Loucy (cell line): ENCODE data around the gene SETBP1.

Source experiments
- H2AFZ ChIP-seq: fragments of 200-600 bp; sonication (generic); 2 replicates; pipeline ENCODE4 v1.6.0; 2016; ENCODE audit warnings: antibody characterized with exemption, mild to moderate bottlenecking, low read length, moderate library complexity
- H3F3A ChIP-seq: fragments of 200-600 bp; 2 replicates; pipeline ENCODE4 v1.6.0; 2016; ENCODE audit warnings: antibody characterized with exemption, low read depth, mild to moderate bottlenecking
- H3K27me3 ChIP-seq: fragments of 200-600 bp; sonication (generic); 2 replicates; pipeline ENCODE4 v1.6.1; 2014; ENCODE audit warnings: low read length, mild to moderate bottlenecking; ENCODE audit not compliant: insufficient read depth, poor library complexity, severe bottlenecking
- H3K36me3 ChIP-seq: fragments of 200-600 bp; sonication (generic); 2 replicates; pipeline ENCODE4 v1.6.1; 2016; ENCODE audit warnings: low read length; ENCODE audit not compliant: insufficient read depth
- H3K4me1 ChIP-seq: fragments of 200-600 bp; sonication (generic); 2 replicates; pipeline ENCODE4 v1.5.1; 2014; ENCODE audit warnings: low read length, mild to moderate bottlenecking; ENCODE audit not compliant: insufficient read depth, poor library complexity, severe bottlenecking
- H3K4me2 ChIP-seq: fragments of 200-600 bp; sonication (generic); 2 replicates; pipeline ENCODE4 v1.6.0; 2014; ENCODE audit warnings: antibody characterized with exemption, low read length, low read depth, mild to moderate bottlenecking; ENCODE audit not compliant: poor library complexity, severe bottlenecking
- H3K4me3 ChIP-seq: fragments of 200-600 bp; sonication (generic); 2 replicates; pipeline ENCODE4 v1.5.1; 2014; ENCODE audit warnings: low read length, mild to moderate bottlenecking, mixed read lengths; ENCODE audit not compliant: poor library complexity, severe bottlenecking
- H3K79me2 ChIP-seq: fragments of 200-600 bp; sonication (generic); 2 replicates; pipeline ENCODE4 v1.6.1; 2014; ENCODE audit warnings: low read length; ENCODE audit not compliant: insufficient read depth
- H3K9ac ChIP-seq: fragments of 200-600 bp; sonication (generic); 2 replicates; pipeline ENCODE4 v1.6.0; 2014; ENCODE audit warnings: mild to moderate bottlenecking, low read depth, low read length, moderate library complexity; ENCODE audit not compliant: poor library complexity, severe bottlenecking
- H3K9me2 ChIP-seq: fragments of 200-600 bp; sonication (generic); replicated peaks from 2 replicates; pipeline ENCODE4 v1.6.1; 2016; ENCODE audit warnings: low read depth, low read length, mixed read lengths
- H3K9me3 ChIP-seq: fragments of 200-600 bp; sonication (generic); 2 replicates; pipeline ENCODE4 v1.6.1; 2014; ENCODE audit warnings: mild to moderate bottlenecking, antibody characterized with exemption, low read length, low read depth; ENCODE audit not compliant: insufficient read depth
- H4K20me1 ChIP-seq: fragments of 200-600 bp; sonication (generic); 2 replicates; pipeline ENCODE4 v1.6.0; 2014; ENCODE audit warnings: antibody characterized with exemption, low read length, mild to moderate bottlenecking; ENCODE audit not compliant: insufficient read depth, poor library complexity, severe bottlenecking
- CTCF ChIP-seq: fragments of 200-600 bp; sonication (generic); conservative IDR thresholded peaks from 2 replicates; pipeline ENCODE4 v1.5.1; 2014; ENCODE audit warnings: mild to moderate bottlenecking, antibody characterized with exemption, low read length
- EZH2phosphoT487 ChIP-seq: fragments of 200-600 bp; IDR thresholded peaks from 2 replicates; pipeline ENCODE4 v1.6.1; 2018; ENCODE audit warnings: antibody characterized with exemption, mild to moderate bottlenecking, moderate library complexity, borderline replicate concordance

The SETBP1 gene

GRCh38 chr18:44793194-44793593 lies 112.5 kb downstream of the SETBP1 start:
- Histone ChIP-seq H2AFZ (no peak overlapping the region), H3K4me2 (no peak overlapping the region), H3F3A (no peaks in the 10 kb centered on the region), H4K20me1 (no peaks in the 10 kb centered on the region), H3K9ac (no peak overlapping the region), H3K4me3 (no peak overlapping the region), H3K27me3 (no peaks in the 10 kb centered on the region), H3K4me1 (no peaks in the 10 kb centered on the region), H3K36me3 (peaks cover 14% of the 10 kb centered on the region; the same call in 1 of the 2 replicates), H3K9me3 (no peaks in the 10 kb centered on the region), H3K79me2 (peaks cover 18% of the 10 kb centered on the region; the same call in 1 of the 2 replicates), H3K9me2 (no peaks in the 10 kb centered on the region)
- no peak for TF ChIP-seq CTCF
- TF ChIP-seq EZH2phosphoT487: no peak

GRCh38 chr18:44793685-44794084 lies 113.0 kb downstream of the SETBP1 start:
- Histone ChIP-seq H3K4me1 (no peaks in the 10 kb centered on the region), H3K9ac (no peak overlapping the region), H3K9me3 (no peaks in the 10 kb centered on the region), H3K4me2 (no peak overlapping the region), H3K36me3 (peaks cover 14% of the 10 kb centered on the region; the same call in 1 of the 2 replicates), H3F3A (no peaks in the 10 kb centered on the region), H3K9me2 (no peaks in the 10 kb centered on the region), H2AFZ (no peak overlapping the region), H3K79me2 (peaks cover 16% of the 10 kb centered on the region; the same call in 1 of the 2 replicates), H3K27me3 (no peaks in the 10 kb centered on the region), H3K4me3 (no peak overlapping the region), H4K20me1 (no peaks in the 10 kb centered on the region)
- TF ChIP-seq EZH2phosphoT487 (no peak), CTCF (no peak)

DNA sequence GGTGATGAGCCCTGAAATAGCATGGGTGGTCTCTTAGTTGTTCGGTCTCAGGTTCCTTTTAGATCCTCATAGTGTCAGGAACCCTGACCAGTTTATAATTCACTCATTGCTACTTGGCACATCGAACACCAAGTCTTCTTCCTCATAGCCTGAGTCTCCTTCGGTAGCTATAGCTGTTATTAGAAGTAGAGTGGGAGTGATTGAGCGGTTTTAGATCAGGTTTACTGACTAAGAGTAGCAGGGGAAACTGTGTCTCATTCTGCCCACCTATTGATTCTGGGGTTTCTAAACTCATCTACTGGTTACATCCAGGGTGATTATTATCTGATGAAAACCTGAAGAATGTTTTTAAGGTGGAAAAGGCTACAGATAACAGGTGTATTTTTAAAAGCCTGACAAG lies 114.6 kb downstream of the SETBP1 start:
- Histone ChIP-seq H3K9me2 (no peaks in the 10 kb centered on the region), H3K9me3 (no peaks in the 10 kb centered on the region), H3K36me3 (peaks cover 14% of the 10 kb centered on the region; the same call in 1 of the 2 replicates), H3K4me3 (no peak overlapping the region), H3K79me2 (peaks cover 5% of the 10 kb centered on the region; the same call in 1 of the 2 replicates), H3K4me2 (no peak overlapping the region), H3K4me1 (peaks cover 8% of the 10 kb centered on the region), H2AFZ (no peak overlapping the region), H3F3A (no peaks in the 10 kb centered on the region), H4K20me1 (no peaks in the 10 kb centered on the region), H3K27me3 (no peaks in the 10 kb centered on the region), H3K9ac (no peak overlapping the region)
- TF ChIP-seq EZH2phosphoT487 (no peak), CTCF (no peak)
